GM19455 (cell line): ENCODE measurements around the gene LYST.
"Not testable (repeated sequence)": the region's sequence is repeated elsewhere in the genome, so short reads cannot be mapped to it uniquely, and the experiment has no call there.

Experiments used
- ATAC-seq: cut with Tn5 transposase; IDR thresholded peaks from one replicate; pipeline ENCODE4 v1.9.1; 2021; ENCODE audit not compliant: unreplicated experiment

LYST gene

DNA sequence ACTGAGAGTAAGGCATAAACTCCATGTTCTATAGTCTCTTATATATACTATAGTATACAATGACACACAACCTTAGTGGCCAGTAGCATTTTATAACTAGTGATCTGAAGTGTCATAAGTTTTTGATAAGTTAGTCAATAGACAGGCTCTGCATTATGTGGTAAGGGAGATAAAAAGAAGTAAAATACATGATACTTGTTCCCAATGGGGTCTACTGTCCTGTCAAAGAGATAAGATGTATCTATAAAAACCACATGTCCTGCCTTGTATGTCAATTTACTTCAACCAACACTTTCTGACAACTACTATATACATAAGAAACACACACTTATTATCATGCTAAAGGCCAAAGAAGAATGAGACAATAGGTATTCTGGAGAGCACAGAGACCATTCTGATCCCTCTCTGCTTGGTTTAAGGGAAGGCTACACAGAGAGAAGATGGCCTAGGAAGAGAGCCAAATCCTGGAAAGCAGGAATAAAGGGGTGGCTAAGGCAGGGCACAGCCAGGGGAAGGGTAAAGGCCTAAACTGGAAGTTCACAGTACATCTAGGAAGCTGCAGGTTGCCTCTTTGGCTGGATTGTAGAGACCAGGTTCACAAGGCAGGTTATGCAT lies 91.4 kb downstream of the LYST start:
- no peak for ATAC-seq

DNA sequence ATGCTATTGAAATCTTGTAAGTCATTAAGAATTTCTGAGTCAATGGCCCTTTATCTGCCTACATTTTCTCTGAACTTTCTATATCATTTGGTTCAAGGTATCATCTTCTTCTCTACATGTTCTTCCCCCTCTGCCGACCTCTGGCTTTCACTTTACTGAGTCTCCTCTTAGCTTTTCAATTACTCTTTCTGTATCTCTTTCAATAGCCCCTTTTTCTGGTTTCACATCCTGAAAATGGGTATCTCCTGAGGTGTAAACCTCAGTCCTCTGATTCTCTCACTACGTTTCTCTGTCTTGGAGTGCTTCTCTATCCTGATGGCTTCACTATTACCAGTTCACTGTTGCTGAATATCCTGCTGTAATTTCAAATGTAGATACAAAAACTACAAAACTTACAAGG lies 98.9 kb downstream of the LYST start:
- ATAC-seq, result peak; percentile 73

DNA sequence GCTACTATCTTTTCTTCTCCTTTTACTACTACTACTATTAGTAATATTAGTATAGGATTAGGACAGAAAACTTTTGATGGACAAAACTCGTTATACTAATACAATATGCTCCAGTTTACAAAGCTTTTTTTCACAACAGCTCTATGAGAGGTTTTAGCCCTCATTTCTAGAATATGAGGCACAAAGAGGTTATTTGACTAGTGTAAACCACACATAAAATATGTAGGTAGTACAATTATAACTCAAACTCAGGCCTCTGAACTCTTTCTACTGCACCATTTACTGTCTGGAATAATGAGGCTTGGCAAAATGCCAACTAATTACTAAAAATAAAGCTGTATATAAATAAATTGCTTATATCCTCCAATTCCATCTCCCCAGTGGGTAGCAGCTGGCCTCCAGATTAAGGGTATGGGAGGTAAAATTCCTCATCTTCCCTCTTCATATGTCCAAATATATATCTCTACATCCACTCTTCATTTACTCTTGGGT lies 99.9 kb downstream of the LYST start:
- ATAC-seq, result no peak

GRCh38 chr1:235763962-235764361 lies 102.7 kb downstream of the LYST start:
- ATAC-seq, result no peak

- no peak for ATAC-seq
These were observed 107.4 kb downstream of the LYST start for GRCh38 chr1:235759336-235759735.

GRCh38 chr1:235758931-235759330 lies 107.8 kb downstream of the LYST start:
- no peak for ATAC-seq

GRCh38 chr1:235757587-235758096 lies 109.1 kb downstream of the LYST start:
- ATAC-seq, result no peak

DNA sequence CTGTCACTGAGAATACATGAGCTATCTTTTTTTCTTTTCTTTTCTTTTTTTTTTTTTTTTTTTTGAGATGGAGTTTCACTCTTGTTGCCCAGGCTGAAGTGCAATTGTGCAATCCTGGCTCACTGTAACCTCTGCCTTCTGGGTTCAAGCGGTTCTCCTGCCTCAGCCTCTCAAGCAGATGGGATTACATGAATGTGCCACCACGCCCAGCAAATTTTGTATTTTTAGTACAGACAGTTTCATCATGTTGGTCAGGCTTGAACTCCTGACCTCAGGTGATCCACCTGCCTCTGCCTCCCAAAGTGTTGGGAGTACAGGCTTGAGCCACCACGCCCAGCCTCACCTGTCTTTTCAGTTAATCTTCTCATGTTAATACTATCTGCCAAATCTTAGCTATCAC lies 112.5 kb downstream of the LYST start:
- not testable (repeated sequence) for ATAC-seq

GRCh38 chr1:235749755-235750300 lies 116.9 kb downstream of the LYST start:
- no peak for ATAC-seq

GRCh38 chr1:235748747-235749146 lies 118.0 kb downstream of the LYST start:
- ATAC-seq, result no peak

- no peak for ATAC-seq
These were observed 120.5 kb downstream of the LYST start for GRCh38 chr1:235746245-235746644.

GRCh38 chr1:235745503-235746136 lies 121.1 kb downstream of the LYST start:
- ATAC-seq, result no peak

DNA sequence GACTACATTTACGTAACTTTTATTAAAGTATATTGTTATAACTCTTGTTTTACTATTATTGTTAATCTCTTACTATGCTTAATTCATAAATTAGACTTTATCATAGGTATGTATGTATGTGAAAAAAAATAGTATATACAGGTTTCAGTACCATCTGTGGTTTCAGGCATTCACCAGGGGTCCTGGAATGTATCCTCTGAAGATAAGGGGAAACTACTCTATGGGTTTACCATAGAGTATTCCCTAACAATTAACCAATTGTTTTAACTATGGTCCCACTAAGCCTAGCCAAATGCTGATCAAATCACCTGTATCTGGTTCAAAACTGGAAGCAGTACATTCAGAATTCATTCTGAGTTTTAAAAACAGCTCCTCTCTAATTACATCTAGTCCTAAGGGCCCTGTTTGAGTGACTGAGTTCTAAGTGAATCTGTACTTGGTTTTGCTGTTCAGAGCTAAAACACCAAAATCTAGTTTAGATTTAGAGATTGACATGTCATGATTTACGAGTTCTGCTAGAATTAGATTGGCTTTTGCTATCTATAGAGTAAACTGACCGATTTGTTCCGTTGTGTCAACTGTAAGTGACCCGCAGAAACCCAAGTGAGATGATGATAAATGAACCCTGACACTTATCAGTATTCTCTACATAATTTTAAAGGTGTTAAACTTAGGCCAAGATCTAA lies 123.6 kb downstream of the LYST start:
- no peak for ATAC-seq

GRCh38 chr1:235741294-235741693 lies 125.4 kb downstream of the LYST start:
- no peak for ATAC-seq

- no peak for ATAC-seq
These were observed 127.1 kb downstream of the LYST start for GRCh38 chr1:235739631-235740030.

DNA sequence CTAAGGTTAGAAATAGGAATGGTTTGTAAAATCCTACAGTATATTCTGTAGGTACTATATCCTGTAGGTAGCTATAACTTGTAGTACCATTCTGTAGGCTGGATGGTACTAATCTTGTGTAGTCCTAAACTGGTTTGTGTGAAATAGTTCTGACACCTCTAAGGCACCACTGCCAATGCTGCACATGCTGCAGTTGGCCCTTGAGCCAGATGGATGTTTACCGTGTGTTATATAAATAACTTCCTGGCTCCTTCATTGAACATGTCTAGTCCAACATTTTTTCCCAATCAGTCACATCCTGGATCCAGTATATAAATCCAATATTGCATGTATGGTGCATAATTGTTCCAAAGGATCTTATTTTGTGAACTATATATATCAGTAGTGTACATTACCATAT lies 127.6 kb downstream of the LYST start:
- no peak for ATAC-seq

DNA sequence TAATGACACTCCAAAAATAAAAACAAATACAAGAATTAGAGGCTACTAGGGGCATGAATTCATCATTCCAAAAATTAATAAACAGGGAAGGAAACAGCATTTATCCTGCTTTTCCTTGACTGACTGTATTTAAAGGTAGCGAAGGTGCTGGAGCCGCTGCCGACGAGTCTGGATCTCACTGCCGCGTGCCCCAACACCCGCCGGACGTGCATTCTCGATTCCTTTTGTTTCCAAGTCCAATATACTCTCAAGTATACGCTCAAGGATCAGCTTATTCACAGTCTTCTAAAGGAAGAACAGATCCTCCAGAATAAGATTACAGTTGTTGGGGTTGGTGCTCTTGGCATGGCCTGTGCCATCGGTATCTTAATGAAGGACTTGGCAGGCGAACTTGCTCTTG lies 129.0 kb downstream of the LYST start:
- no peak for ATAC-seq

- no peak for ATAC-seq
These were observed 130.4 kb downstream of the LYST start for GRCh38 chr1:235736263-235736662.

GRCh38 chr1:235735621-235736020 lies 131.1 kb downstream of the LYST start:
- ATAC-seq, result no peak

- no peak for ATAC-seq
These were observed 132.4 kb downstream of the LYST start for GRCh38 chr1:235734335-235734734.

- no peak for ATAC-seq
These were observed 136.7 kb downstream of the LYST start for GRCh38 chr1:235730007-235730406.

DNA sequence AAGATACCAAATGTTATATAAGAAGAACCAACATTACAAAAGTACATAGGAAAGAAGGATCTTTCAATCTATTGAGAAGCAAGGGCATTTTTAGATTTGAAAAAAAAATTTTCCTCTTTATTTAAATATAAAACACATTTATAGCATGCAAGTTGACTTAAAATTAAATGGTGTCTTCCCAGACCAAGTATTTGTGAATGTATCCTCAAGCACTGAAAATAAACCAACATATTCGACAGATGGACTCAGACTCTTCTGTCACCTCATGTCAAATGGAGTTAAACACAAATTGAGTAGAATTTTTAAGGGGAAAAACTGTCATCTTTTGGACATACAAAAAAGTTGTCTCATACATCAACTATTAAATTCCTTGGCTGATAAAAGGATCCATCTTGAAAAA lies 140.1 kb downstream of the LYST start:
- ATAC-seq, result no peak
